HG03378 (cell line): ENCODE results near the gene SMAP1.

Experiments
- ATAC-seq: cut with Tn5 transposase; IDR thresholded peaks from one replicate; pipeline ENCODE4 v1.9.1; 2021; ENCODE audit warnings: mild to moderate bottlenecking, moderate library complexity; ENCODE audit not compliant: unreplicated experiment

Gene SMAP1

DNA sequence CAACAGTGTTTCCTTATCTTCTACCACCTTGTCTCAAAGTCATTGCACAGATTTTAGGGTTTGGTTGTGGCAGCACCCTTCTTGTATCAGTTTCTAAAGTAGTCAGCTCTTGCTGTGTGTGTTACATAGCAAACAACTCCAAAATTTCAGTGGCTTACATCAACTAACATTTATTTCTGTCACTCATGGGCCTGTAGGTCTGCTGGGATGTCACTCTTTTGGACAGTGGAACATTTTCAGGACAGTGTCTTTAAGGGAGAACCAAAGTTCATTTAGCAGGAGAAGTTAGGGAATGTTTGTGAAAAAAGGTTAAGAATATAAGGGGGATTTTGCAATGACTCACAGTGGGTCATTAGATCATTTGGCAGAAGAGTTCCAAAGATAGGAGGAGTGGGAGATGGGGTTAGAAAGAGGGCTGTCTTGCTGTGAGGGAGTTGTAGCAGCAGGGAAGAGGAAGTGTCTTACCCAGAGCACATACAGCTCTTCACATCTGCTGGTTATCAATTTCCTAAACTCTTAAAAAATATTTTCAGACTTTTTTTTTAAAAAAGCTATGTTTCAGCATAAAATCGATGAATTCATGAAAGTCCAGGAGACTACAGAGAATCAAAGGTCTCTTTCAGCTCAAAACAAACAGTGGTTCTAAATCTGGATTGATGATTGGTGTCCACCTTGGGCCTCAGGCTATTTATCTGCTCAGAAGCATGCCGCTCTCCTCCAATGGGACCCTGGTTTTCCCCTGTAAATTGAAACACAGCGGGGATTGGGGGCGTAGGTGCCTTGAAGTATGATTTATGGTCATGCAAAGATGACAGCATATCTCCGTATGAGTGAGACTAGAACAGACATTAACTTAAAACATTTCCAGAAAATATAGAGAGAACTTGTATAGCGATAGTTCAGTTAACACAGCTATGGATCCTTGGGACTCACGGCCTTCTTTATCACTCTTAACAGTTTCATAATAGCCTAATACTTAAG lies 171.9 kb downstream of the SMAP1 start:
- no peak for ATAC-seq

- no peak for ATAC-seq
Measured at GRCh38 chr6:70841112-70841511, 173.4 kb downstream of the SMAP1 start.

- no peak for ATAC-seq
Measured at GRCh38 chr6:70842541-70842940, 174.9 kb downstream of the SMAP1 start.

GRCh38 chr6:70843328-70843918 lies 175.7 kb downstream of the SMAP1 start:
- no peak for ATAC-seq

- no peak for ATAC-seq
Measured at GRCh38 chr6:70844301-70844700, 176.6 kb downstream of the SMAP1 start.

DNA sequence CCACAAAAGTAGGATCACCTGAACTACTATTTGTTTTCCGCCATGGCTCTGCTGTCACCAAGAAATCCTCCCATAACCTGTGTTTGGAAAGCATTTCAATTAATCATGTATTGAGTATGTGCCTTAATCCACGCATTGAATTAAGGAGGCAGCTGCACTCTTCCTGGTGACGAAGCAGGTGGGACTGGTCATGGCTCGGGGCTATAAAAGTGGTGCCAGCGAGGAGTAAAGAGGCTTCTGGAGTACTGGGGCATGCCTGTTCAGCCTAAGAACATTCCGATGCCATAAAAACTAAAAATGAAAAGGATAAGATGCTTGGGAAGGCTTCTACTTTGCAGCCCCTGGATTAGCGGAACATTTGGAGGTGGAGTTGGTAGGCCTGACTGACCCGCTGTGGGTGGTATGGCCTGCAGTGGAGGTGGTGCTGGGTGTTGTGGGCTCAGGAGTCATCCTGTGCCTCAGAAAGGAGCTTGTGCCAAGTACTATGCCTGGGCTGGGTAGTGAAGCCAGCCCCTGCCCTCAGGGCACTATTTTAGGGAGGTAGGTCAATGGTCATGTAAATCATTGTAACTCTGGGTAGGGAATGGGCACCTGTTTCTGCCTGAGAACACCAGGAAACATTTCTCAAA lies 178.6 kb downstream of the SMAP1 start:
- ATAC-seq: no peak

GRCh38 chr6:70847106-70848084 lies 179.7 kb downstream of the SMAP1 start:
- no peak for ATAC-seq

GRCh38 chr6:70849348-70850069 lies 181.8 kb downstream of the SMAP1 start:
- no peak for ATAC-seq

DNA sequence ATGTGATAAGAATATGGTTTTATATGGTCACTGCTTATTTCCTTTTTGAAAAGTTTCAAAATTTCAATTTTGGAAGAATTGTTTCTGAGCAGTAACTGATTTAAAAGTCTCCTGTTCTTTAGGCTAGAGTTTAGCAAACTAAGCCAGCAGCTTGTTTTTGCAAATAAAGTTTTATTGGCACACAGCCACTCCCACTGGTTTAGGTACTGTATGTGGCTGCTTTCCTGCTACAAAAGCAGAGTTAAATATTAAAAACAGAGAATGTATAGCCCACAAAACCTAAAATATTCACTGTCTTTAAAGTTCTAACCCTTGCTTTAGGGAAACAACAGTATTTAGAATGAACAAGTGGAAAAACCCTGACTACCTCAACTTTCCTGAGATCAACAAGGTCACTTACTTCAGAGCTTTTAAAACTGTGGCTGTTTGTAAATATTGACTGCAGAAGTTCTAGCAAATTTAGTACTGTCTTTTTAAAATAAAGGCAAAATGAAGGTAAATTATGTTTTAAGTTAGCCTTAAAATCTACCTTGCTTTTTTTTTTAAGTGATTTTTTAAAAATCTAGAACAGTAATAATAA lies 185.1 kb downstream of the SMAP1 start:
- no peak for ATAC-seq

DNA sequence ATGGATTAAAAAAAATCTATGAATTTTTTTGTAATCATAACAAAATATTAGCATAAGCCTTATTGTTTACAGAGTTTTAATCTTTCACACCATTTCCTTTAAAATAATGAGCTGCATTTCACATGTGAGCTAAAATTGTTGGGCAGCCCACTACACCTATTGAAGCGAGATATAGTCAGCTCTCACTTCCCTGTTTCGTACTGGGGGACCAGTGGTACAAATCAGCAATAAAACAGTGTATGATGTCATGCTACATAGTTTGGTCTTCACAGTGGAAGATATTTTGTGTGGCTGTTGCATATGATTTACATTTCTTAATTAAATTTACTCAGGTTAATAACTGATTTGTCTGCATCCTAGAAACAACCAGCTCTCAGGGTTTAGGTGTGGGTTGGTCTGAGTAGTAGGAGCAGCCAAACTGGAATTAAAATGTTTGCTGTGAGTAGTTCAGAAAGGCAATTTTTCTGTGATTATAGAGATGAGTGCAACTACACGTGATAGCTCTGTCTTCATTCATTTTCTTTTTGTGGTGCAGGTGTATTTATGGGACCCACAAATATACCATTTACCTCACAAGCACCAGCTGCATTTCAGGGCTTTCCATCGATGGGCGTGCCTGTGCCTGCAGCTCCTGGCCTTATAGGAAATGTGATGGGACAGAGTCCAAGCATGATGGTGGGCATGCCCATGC lies 189.8 kb downstream of the SMAP1 start:
- peak; percentile 100 for ATAC-seq

DNA sequence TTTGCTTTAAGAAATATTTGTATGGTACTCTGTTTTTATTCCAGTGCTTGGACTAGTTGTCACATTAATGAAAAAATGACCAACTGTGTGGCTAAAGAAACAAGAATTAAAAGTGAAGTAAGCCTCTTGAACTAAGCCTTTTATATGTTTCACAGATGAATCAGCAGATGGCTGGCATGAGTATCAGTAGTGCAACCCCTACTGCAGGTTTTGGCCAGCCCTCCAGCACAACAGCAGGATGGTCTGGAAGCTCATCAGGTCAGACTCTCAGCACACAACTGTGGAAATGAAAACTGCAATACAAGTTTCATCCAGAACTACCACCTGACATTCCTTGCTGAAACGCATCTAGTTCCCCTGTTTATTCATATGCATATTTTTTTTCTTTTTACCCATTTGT lies 192.4 kb downstream of the SMAP1 start:
- ATAC-seq: no peak

- ATAC-seq: no peak
Measured at GRCh38 chr6:70860920-70861319, 193.2 kb downstream of the SMAP1 start.

GRCh38 chr6:70863343-70863742 lies 195.7 kb downstream of the SMAP1 start:
- ATAC-seq: peak; percentile 49

GRCh38 chr6:70864401-70864800 lies 196.7 kb downstream of the SMAP1 start:
- ATAC-seq: no peak

- no peak for ATAC-seq
Measured at GRCh38 chr6:70872469-70872868, 204.8 kb downstream of the SMAP1 start.

DNA sequence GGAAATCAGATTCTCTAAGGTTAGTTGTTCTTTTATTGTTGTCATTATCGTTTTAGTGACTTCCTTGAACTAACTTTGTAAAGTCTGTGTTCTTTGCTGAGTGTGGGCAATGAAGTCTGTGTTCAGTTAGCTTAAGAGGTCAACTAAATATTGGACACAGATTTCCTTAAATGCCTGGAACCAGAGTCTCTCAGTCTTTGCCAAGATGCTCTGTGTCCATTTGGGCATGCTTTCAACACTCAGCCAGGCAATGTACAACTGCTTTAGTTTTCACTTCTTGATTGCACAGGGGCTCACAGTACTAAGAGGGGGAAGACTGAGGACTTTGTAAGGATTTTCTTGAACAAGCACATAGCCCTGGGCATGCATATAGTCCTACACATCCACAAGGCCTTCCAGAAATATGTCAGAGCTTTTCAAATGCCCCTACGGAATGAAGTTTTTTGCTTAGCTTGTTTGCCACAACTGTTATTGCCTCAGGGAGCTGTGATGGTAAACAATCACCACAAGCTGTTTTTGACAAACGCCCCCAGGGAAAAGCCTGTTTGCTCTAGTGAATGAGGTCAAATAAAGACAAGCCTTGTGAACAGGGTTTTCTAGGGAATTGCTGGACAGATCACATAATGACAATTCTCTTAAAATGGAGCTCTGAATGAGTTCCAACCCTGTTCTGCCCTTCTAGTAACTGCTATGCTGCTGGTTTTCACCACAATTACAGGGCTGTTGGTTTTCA lies 206.7 kb downstream of the SMAP1 start:
- ATAC-seq: no peak

GRCh38 chr6:70879496-70879895 lies 211.8 kb downstream of the SMAP1 start:
- ATAC-seq: no peak
